GM21515 (cell line): Measurements from ENCODE around the gene UQCRH.
"Not testable (repeated sequence)": the region's sequence is repeated elsewhere in the genome, so short reads cannot be mapped to it uniquely, and the experiment has no call there.

Source experiments
- ATAC-seq: cut with Tn5 transposase; IDR thresholded peaks from one replicate; pipeline ENCODE4 v1.9.1; 2021; ENCODE audit not compliant: unreplicated experiment

UQCRH gene

DNA sequence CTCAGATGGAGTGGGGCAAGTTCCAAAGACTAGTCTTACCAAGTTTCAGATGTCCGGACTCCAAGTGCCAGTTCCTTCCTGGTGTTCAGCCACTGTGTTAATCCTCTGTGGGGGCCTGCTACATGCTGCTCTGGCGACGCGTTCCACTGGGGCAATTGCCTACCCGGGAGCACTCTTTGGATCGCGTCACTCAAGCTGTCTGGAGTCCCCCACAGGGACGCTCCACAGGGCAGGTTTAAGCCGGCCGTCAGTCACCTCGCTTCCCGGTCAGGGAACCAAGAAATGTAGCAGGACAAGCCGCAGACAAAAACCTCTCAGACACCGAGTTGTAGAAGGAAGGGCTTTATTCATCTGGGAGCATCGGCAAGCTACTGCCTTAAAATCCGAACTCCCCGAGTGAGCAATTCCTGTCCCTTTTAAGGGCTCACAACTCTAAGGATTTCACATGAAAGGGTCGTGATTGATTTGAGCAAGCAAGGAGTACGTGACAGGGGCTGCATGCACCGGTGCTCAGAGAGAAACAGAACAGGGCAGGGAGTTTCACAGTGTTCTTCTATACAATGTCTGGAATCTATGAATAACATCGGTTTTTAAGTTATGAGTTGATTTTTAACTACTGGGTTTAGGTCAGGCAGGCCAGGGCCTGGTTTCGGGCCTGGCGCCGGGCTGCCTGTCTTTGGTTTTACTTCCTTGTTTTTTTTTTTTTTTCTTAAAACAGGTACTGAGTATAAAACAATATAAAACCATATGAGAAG is 28.5 kb downstream of the UQCRH start:
- ATAC-seq = not testable (repeated sequence)

DNA sequence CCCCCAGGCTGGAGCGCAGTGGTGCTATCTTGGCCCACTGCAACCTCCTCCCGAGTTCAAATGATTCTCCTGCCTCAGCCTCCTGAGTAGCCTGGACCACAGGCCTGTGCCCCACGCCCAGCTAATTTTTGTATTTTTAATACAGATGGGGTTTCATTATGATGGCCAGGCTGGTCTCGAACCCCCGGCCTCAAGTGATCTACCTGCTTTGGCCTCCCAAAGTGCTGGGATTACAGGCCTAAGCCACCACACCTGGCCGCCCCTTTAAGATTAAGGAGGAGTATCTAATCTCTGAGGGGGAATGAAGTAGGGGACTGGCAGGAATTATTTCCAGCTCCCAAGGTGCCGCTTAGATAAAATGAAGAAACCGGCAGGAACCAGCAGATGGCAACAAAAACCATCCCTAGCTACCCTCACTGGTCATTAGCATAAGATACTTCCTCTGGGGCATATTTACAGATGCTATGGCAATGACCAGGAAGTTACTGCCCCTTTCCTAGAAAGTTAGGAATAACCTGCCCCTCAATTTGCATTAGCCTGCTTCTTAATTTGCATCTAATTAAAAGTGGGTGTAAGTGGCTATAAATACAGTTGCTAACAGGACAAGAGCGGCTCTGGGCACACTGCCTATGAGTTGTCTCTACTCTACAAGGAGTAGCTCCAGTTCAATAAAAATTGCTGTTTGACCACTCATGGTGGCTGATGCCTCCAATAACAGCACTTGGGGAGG is 30.0 kb downstream of the UQCRH start:
- peak; percentile 63 for ATAC-seq

GRCh38 chr1:46334030-46334384 is 30.5 kb downstream of the UQCRH start:
- ATAC-seq = no peak

DNA sequence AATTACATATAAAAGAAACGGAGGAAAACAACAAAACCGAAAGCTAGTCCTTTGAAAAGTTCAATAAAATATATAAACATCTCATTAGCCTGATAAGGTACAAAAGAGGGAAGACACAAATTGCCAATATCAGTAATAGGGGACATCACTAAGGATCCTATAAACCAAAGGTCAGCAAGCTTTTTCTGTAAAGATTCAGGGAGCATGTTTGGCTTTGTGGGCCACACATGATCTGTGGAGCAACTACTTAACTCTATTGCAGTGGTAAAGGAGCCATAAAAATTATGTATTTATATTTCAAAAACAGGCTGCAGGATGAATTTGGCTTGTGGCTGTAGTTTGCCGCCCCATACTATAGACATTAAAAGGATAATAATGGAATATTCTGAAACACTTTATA is 31.6 kb downstream of the UQCRH start:
- ATAC-seq = no peak

DNA sequence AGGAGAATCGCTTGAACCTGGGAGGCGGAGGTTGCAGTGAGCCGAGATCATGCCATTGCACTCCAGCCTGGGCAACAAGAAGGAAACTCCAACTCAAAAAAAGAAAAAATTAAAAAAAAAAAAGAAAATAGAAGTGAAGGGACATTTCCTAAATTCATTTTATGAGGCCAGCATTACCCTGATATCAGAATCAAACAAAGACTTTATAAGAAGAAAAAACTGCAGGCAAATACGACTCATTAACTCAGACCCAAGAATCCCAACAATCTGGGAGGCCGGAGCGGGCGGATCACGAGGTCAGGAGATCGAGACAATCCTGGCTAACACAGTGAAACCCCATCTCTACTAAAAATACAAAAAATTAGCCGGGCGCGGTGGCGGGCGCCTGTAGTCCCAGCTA is 33.9 kb downstream of the UQCRH start:
- ATAC-seq = not testable (repeated sequence)

DNA sequence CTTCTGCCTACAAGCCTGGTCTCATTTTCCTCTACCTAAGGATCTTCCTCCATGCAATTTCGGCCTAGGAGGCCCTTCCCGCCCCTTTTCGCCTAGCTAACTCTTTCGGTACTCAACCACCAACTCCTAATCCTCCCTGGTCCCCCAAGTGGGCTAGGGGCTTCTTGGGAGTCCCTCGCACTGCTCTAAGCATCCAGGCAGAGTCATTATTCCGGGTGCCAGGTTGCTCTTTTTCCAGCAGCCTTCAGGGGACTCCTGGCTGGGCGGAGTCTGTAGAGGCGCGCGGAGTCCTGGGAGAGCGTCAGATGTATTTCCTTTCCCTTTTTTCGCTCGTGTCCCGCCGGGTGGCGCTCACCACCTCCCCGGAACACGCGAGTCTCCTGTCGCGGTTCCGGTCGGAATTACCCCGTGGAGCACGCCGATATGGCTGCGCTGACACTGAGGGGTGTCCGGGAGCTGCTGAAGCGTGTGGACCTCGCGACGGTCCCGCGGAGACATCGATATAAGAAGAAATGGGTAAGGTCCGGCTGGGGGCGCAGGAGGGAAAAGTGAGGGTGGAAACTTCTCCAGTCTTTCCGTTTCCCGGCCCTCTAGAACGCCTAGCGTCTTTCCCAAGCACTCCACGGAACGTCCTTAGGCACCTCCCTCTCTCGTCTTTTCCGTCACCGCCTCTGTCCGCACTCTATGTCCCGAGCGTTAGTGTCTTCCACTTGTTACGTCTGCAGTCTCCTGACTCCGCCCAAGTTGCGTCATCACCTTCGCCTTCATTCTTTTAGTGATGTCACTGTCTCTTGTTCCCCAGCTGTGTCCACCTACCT is 37.1 kb downstream of the UQCRH start, which contains the start of gene NSUN4:
Gene NSUN4 (plus strand): TSS at position 404 of the 818 bp plus-strand sequence. CDS start 20 bp downstream, at position 424.
- peak; percentile 73 for ATAC-seq

GRCh38 chr1:46341222-46342083 is 38.0 kb downstream of the UQCRH start:
- no peak for ATAC-seq

GRCh38 chr1:46342084-46342656 is 38.7 kb downstream of the UQCRH start:
- no peak for ATAC-seq

DNA sequence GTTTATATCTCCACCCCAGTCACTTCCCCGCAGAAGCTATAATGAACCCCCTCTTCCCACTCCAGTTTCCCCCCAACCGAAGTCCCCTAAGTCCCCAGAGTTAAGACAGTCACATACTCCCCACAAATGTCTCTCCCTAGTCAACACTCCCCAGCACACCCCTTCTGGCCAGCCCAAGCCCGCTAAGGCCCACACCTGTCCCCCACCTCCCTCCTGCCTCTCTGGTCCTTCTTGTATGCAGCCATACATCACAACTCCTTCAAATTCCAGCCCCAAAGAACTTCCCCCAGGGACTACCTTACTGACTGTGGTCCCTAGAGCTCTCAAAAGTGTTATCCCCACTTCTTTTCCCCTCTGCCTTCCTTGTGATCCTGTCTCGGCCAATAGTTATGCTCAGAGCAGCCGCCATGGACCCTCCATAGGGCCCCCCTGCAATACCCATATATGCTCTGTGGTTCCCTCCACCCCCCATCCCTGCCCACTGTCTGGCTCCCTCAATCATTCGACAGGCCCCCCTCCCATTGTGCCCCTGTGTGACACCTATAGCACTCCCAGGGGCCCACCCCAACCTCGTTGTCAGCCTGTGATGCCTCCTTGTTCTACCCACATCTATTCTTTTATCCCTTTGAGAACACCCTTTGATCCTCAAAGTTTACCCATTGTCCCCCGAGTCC is 39.3 kb downstream of the UQCRH start:
- ATAC-seq = no peak

DNA sequence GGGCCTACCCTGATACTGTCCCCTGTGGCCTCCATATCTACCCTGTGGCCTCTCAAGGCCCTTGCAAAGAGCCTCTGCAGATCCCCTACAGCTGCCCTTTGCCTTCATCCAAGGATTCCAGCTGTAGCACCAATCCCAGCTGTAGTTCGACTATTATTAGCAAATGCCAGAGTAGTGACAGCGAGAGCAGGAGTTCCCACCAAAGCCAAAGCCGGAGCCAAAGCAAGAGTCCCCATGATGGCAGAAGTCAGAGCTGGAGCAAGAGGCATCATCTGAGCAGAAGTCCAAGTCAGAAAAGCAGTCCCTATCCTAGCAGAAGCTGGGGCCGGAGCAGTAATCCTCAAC is 39.8 kb downstream of the UQCRH start:
- no peak for ATAC-seq

DNA sequence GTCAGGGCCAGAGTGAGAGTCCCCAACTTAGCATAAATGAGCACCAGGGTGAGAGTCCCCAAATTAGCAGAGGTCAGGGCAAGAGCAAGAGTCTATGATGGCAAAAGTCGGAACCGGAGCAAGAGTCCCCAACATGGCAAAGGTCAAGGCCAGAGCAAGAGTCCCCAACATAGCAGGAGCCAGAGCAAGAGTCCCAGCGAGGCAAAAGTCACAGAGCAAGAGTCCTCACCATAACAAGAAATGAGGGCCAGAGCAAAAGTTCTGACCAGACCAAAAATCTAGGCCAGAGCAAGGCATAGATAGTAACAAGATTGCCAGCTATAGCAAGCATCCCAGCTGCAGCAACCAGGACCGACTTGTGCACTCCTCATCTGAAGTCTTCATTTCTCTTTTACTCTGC is 40.2 kb downstream of the UQCRH start:
- ATAC-seq = no peak

- no peak for ATAC-seq
Observed at GRCh38 chr1:46344481-46344880, 41.0 kb downstream of the UQCRH start.

- no peak for ATAC-seq
Observed at GRCh38 chr1:46345281-46345680, 41.8 kb downstream of the UQCRH start.

GRCh38 chr1:46352363-46352762 is 48.9 kb downstream of the UQCRH start:
- ATAC-seq = no peak

DNA sequence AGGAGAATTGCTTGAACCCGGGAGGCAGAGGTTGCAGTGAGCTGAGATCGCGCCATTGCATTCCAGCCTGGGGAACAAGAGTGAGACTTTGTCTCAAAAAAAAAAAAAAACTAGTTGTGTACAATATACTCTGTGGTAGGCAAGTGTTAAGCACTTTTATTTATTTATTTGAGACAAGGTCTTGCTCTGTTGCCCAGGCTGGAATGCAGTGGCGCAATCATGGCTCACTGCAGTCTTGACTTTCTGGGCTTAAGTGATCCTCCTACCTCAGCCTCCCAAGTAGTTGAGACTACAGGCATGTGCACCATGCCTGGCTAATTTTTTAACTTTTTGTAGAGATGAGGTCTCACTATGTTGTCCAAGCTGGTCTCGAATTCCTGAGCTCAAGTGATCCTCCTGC is 52.4 kb downstream of the UQCRH start:
- ATAC-seq = not testable (repeated sequence)

DNA sequence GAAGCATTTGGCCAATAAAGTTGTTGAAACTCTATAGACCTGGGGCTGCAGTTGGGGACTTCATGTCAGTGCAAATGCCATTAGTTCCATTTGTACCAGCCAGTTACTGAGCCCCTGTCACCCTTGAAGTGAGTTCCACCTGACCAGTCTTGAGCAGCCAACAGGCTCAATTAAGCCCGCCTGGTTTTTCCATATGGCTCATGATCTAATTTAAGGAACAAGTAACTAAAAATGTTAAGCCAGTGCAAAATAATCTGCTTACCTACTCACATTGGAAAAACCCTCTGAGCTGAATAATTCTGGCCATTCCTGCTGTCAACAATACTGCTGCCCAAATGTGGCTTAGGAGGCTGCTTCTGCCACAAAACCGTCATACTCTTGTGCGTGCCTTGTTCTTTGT is 58.7 kb downstream of the UQCRH start:
- no peak for ATAC-seq

DNA sequence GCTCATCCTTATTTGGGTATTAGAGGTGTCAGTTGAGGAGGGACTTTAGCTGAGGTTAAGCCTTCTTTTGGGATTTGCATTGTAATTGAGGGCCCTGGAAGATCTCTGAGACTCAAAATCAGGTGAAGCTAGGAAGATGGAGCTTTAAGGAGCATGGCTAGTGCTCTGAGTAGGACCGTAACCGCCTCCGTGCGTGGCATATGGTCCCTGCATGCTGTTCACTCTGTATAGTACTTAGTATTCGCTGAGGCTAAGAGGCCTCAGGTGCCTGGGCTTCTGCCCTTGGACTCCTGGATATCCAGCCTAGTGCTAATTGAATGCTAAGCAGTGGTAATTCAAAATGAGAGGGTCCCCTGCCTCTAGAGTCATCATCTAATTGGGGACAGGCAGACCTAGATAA is 59.6 kb downstream of the UQCRH start:
- ATAC-seq = no peak

DNA sequence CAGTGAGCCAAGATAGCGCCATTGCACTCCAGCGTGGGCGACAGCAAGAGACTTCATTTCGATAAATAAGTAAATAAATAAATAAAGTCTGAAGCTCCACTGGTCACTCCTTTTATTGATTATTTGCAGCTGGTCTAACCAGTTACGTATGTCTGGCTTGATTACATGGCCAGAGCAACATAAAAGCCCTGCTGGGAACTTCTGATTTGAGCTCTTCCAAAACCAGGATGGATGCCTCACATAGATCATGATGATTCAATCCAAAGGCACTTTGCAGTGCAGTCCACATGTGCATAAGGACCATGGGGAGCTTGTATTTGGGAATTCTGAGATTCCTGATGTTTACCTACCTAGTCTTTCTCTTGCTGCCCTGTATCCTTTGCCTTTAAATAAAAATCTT is 61.1 kb downstream of the UQCRH start:
- no peak for ATAC-seq

DNA sequence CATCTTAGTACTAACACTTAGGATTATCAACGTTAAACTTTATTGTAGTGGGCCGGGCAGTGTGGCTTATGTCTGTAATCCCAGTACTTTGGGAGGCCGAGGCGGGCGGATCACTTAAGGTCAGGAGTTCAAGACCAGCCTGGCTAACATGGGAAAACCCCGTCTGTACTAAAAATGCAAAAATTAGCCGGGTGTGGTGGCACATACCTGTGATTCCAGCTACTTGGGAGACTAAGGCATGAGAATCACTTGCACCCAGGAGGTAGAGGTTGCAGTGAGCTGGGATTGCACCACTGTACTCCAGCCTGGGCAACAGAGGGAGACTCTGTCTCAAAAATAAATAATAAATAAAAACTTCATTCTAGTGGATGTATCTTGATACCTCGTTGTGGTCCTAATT is 62.3 kb downstream of the UQCRH start:
- not testable (repeated sequence) for ATAC-seq
